ENCODE measurements around the gene ARHGEF37. TPM values are rescaled to one million over a fixed set of nuclear protein-coding genes. Genes with fewer than 3 reads are reported as not detected.

ARHGEF37 gene
- total and polyA plus RNA-seq, 9 of the 15 experiments (the other 6 are each of a cell fraction or from before 2014, with no cell fraction given) = 0.01 to 0.27 (median 0.05) TPM

GRCh38 chr5:149636861-149637246 is 55.6 kb downstream of the ARHGEF37 start (continued):
- TF ChIP-seq KDM4B (IDR thresholded peaks at IDR 0.05; ENCODE audit: borderline replicate concordance in 2 of 2, low read depth in 1 of 2) (no peak), ARNT (IDR thresholded peaks at IDR 0.05) (0 out of 4 replicates have a peak, but pooled peaks of 1 of the 2 experiments have one; percentile 29), CTCF (IDR thresholded peaks at IDR 0.05 in 2 of 3, conservative IDR thresholded peaks at IDR 0.05 in 1 of 3; ENCODE audit: insufficient read depth in 2 of 3, low read depth in 1 of 3, low read length in 3 of 3) (peak; percentile 79 to 88 (median 87)), NR2C2 (CRISPR knock-in tag; IDR thresholded peaks at IDR 0.05) (no peak), NR2C2 (tag; IDR thresholded peaks at IDR 0.05) (no peak), TCF7L2 (IDR thresholded peaks at IDR 0.05; ENCODE audit: low read depth, low read length) (no peak), DNMT1 (IDR thresholded peaks at IDR 0.05) (no peak), RBFOX2 (IDR thresholded peaks at IDR 0.05; ENCODE audit: low read depth, low read length) (no peak), CLOCK (CRISPR knock-in tag; IDR thresholded peaks at IDR 0.05; ENCODE audit: borderline replicate concordance) (no peak), THRA (IDR thresholded peaks at IDR 0.05) (no peak), ETS1 (conservative IDR thresholded peaks at IDR 0.05; ENCODE audit: control insufficient read depth, low read depth, low read length) (no peak), JUN (IDR thresholded peaks at IDR 0.05; ENCODE audit: borderline replicate concordance, low read depth, low read length) (0 out of 2 replicates have a peak, but pooled peaks have one; percentile 21), JUN (CRISPR knock-in tag; IDR thresholded peaks at IDR 0.05; ENCODE audit: borderline replicate concordance) (no peak), ZNF780A (CRISPR knock-in tag; IDR thresholded peaks at IDR 0.05) (no peak), TOE1 (IDR thresholded peaks at IDR 0.05; ENCODE audit: borderline replicate concordance) (0 out of 2 replicates have a peak, but pooled peaks have one; percentile 19), TOE1 (CRISPR knock-in tag; IDR thresholded peaks at IDR 0.05; ENCODE audit: borderline replicate concordance, low read depth) (no peak), MYNN (IDR thresholded peaks at IDR 0.05) (no peak), MYNN (CRISPR knock-in tag; IDR thresholded peaks at IDR 0.05) (no peak), ZNF79 (CRISPR knock-in tag; IDR thresholded peaks at IDR 0.05; ENCODE audit: low read depth) (no peak), CC2D1A (IDR thresholded peaks at IDR 0.05) (peak; percentile 82; the same call in 1 of the 2 replicates), ZNF561 (CRISPR knock-in tag; conservative IDR thresholded peaks at IDR 0.05) (no peak), RCOR1 (IDR thresholded peaks at IDR 0.05; ENCODE audit: borderline replicate concordance in 1 of 2, low read depth in 2 of 2, low read length in 2 of 2) (peak in 1 of 2 experiments; percentile 24; a peak in 1 of 4 replicates), SMC3 (conservative IDR thresholded peaks at IDR 0.05; ENCODE audit: insufficient read depth, low read depth, low read length) (peak; percentile 94)

Data from K562 (cell line).